GM12878 (cell line): ENCODE data around the gene SCRN3. TPM values are rescaled to one million over a fixed set of nuclear protein-coding genes. Genes with fewer than 3 reads are reported as not detected.
"Not testable (repeated sequence)": the region's sequence is repeated elsewhere in the genome, so short reads cannot be mapped to it uniquely, and the experiment has no call there.

ENCODE experiments used
- ATAC-seq: fragments of 200-7000 bp; cut with Tn5 transposase; 3 replicates; pipeline ENCODE4 v1.9.1; 2020; ENCODE audit warnings: mild to moderate bottlenecking, moderate library complexity
- BruUV-seq: library from RNA; stranded (reverse); fragments of 400-500 nt; replicated peaks from 2 replicates; lab custom pipeline; 2021; lab: Mats Ljungman, UMichigan
- CTCF ChIA-PET: fragments of 300-600 bp; sonication (Branson Sonifier 250); formaldehyde crosslinking; extraction: SDS; loops from one replicate; lab custom pipeline; 2021; ENCODE audit warnings: inconsistent platforms; lab: Yijun Ruan, JAX
- POLR2A ChIA-PET: fragments of 350-600 bp; formaldehyde crosslinking; extraction: SDS; loops from one replicate; lab custom pipeline; 2021; ENCODE audit warnings: inconsistent platforms; lab: Charles Lee
- RAD21 ChIA-PET: fragments of 300-600 bp; sonication (Branson Sonifier 250); formaldehyde crosslinking; loops from one replicate; lab custom pipeline; 2023; ENCODE audit warnings: antibody characterized with exemption; ENCODE audit not compliant: unreplicated experiment; lab: Charles Lee
- SMC1A ChIA-PET: fragments of 300-600 bp; sonication (Branson Sonifier 250); formaldehyde crosslinking; loops from one replicate; lab custom pipeline; 2023; ENCODE audit not compliant: unreplicated experiment, uncharacterized antibody; lab: Charles Lee
- DNase-seq: peaks from one replicate; pipeline ENCODE4 v3.0.0-alpha.2; 2011; ENCODE audit warnings: low read depth, low spot score
- FAIRE-seq: peaks from 3 replicates; lab custom pipeline; 2011; peaks lifted over from hg19 to GRCh38; lab: Jason Lieb, UNC
- H2AFZ ChIP-seq: 2 replicates; pipeline ENCODE4 v1.6.0; 2011; ENCODE audit warnings: low read depth, low read length, control low read depth; ENCODE audit not compliant: control insufficient read depth
- H3K27ac ChIP-seq: 2 replicates; pipeline ENCODE4 v1.5.1; 2011; ENCODE audit warnings: control low read depth; ENCODE audit not compliant: control insufficient read depth, insufficient read depth
- H3K27me3 ChIP-seq, 2 experiments: replicated peaks in 1 of 2; 2 replicates each; pipeline versions ENCODE4 v1.6.0 to v1.6.1; 2011; ENCODE audit warnings: low read length in 1 of 2; ENCODE audit not compliant: control insufficient read depth in 2 of 2, insufficient read depth in 2 of 2
- H3K36me3 ChIP-seq, 2 experiments: 2 replicates each; pipeline ENCODE4 v1.5.1; 2011; ENCODE audit warnings: low read length in 1 of 2; ENCODE audit not compliant: control insufficient read depth in 2 of 2, insufficient read depth in 2 of 2
- H3K4me1 ChIP-seq: 2 replicates; pipeline ENCODE4 v1.6.1; 2011; ENCODE audit warnings: mild to moderate bottlenecking, low read length, moderate library complexity, mixed read lengths; ENCODE audit not compliant: control insufficient read depth, insufficient read depth
- H3K4me2 ChIP-seq: 2 replicates; pipeline ENCODE4 v1.6.0; 2011; ENCODE audit warnings: control low read depth; ENCODE audit not compliant: control insufficient read depth, insufficient read depth
- H3K4me3 ChIP-seq: fragments of 200-600 bp; sonication (generic); 2 replicates; pipeline ENCODE4 v1.5.1; 2016
- H3K79me2 ChIP-seq: 2 replicates; pipeline ENCODE4 v1.6.0; 2011; ENCODE audit warnings: low read length; ENCODE audit not compliant: control insufficient read depth, insufficient read depth
- H3K9ac ChIP-seq: 2 replicates; pipeline ENCODE4 v1.8.0; 2011; ENCODE audit warnings: low read length, control low read depth, mixed read lengths; ENCODE audit not compliant: control insufficient read depth, insufficient read depth
- H3K9me3 ChIP-seq: replicated peaks from 3 replicates; pipeline ENCODE4 v1.5.1; 2011; ENCODE audit warnings: mild to moderate bottlenecking, low read length; ENCODE audit not compliant: control insufficient read depth, insufficient read depth
- H4K20me1 ChIP-seq: 2 replicates; pipeline ENCODE4 v1.6.0; 2011; ENCODE audit not compliant: control insufficient read depth, insufficient read depth
- KDM1A ChIP-seq: fragments of 200-600 bp; sonication (generic); IDR thresholded peaks from 2 replicates; pipeline ENCODE4 v1.6.1; 2016; ENCODE audit warnings: borderline replicate concordance
- WGBS: methylation state at CpG from one replicate; pipeline ENCODE4 v1.1.6; 2016; ENCODE audit warnings: low lambda C conversion rate; ENCODE audit not compliant: insufficient replicate concordance, insufficient coverage; ENCODE audit errors: missing lambda C conversion rate; 5-methylcytosine and 5-hydroxymethylcytosine counted together
- in situ Hi-C: fragments of 300-500 bp; cut with MboI; formaldehyde crosslinking; loops from 9 replicates; pipeline ENCODE4 v1.14.3; 2018; ENCODE audit warnings: mixed read lengths
- intact Hi-C: fragments of 100-400 bp; cut with micrococcal nuclease; formaldehyde crosslinking; loops from one replicate; pipeline ENCODE4 v1.14.2; 2022; ENCODE audit not compliant: unreplicated experiment
- polyA plus RNA-seq, 11 experiments: library from polyadenylated mRNA; depleted of rRNA in 4 of 11; unstranded in 6 of 11; stranded (reverse) in 5 of 11; fragments of >200 nt; fragmentation: Nextera tagmentation in 4 of 11; fragmentation: Illumina TruSeq in 1 of 11; extraction: Ambion mirVana in 4 of 11; extraction: Trizol in 1 of 11; gene quantifications; 1 replicate in 1 of 11; 2 replicates in 10 of 11; pipeline versions ENCODE4 v1.2.1 to v1.2.3, GENCODE V29; 2011 to 2016; ENCODE audit warnings: inconsistent platforms in 2 of 11, missing spikeins in 2 of 11, low read depth in 1 of 11
- total RNA-seq, 4 experiments: library from RNA; depleted of rRNA in 3 of 4; stranded (reverse); fragments of >200 nt in 3 of 4; fragmentation: Illumina TruSeq in 1 of 4; extraction: Trizol in 1 of 4; gene quantifications; 2 replicates each; pipeline versions ENCODE4 v1.2.1 to v1.2.3, GENCODE V29; 2013 to 2021

The SCRN3 gene
- total and polyA plus RNA-seq, 10 of the 15 experiments (the other 5 are each of a cell fraction or from before 2014, with no cell fraction given): 5.7 to 16.0 (median 13.0) TPM

- peaks cover 1% of the 10 kb centered on the region; the same call in 1 of the 2 replicates for H3K79me2 ChIP-seq
- 52% methylated on average over 3 of the region's 3 CpGs for WGBS
- no peak overlapping the region for H3K9ac ChIP-seq
- in situ Hi-C loops: no loop called here
- H3K36me3 ChIP-seq: peaks cover 0 to 2% of the 10 kb centered on the region in 2 experiments; a peak in 1 of 4 replicates
- H3K4me3 ChIP-seq: no peak overlapping the region
- ChIA-PET SMC1A (no interaction called here), POLR2A (no interaction called here)
- ATAC-seq (no peak), DNase-seq (no peak)
- peaks cover 6% of the 10 kb centered on the region; the same call in 2 of the 3 replicates for H3K9me3 ChIP-seq
- no peak for TF ChIP-seq KDM1A
- TF ChIP-seq, all 136 proteins: peak for 0
- Histone ChIP-seq H2AFZ (no peak overlapping the region), H3K27ac (no peak overlapping the region), H3K4me2 (no peak overlapping the region), H3K4me1 (peaks cover 5% of the 10 kb centered on the region), H4K20me1 (no peaks in the 10 kb centered on the region), H3K27me3 (no peaks in the 10 kb centered on the region)
- intact Hi-C loops: no loop called here
- no TSS peak for BruUV-seq
- no peak for FAIRE-seq
- RAD21 ChIA-PET: no interaction called here
- CTCF ChIA-PET: no interaction called here
Measured at GRCh38 chr2:174385201-174385600, 10.3 kb upstream of the SCRN3 start.

DNA sequence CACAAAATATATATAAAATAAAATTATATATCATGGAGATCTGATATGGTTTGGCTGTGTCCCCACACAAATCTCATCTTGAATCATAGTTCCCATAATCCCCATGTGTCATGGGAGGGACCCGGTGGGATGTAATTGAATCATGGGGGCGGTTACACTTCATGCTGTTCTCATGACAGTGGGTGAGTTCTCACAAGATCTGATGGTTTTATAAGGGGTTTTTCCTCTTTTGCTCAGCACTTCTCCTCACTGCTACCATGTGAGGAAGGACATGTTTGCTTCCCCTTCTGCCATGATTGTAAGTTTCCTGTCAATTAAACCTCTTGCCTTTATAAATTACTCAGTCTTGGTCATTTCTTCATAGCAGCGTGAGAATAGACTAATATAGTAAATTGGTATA, 6.8 kb upstream of the SCRN3 start:
- intact Hi-C loops, FAIRE-seq, SMC1A ChIA-PET, H2AFZ ChIP-seq, H3K9me3 ChIP-seq, H3K4me3 ChIP-seq, RAD21 ChIA-PET, H4K20me1 ChIP-seq, POLR2A ChIA-PET, DNase-seq, H3K27ac ChIP-seq, H3K36me3 ChIP-seq, H3K27me3 ChIP-seq, H3K9ac ChIP-seq, H3K4me2 ChIP-seq, BruUV-seq, ATAC-seq, H3K4me1 ChIP-seq, in situ Hi-C loops: not testable (repeated sequence)
- CTCF ChIA-PET: interaction anchor here (0.6 kb wide), 1 partner anchor 301 kb away, joined by 3 read pairs; no protein-coding TSS in a partner anchor
- peaks cover 16% of the 10 kb centered on the region for H3K79me2 ChIP-seq
- WGBS: 75% methylated on average over 3 of the region's 3 CpGs
